SK-N-SH treated with all-trans-retinoic acid at 6 μM for 48 hours (cell line): Measurements from ENCODE around the gene FSTL3.
"Not testable (repeated sequence)": the region's sequence is repeated elsewhere in the genome, so short reads cannot be mapped to it uniquely, and the experiment has no call there.

Experiments
- ATAC-seq: fragments of 200-7000 bp; cut with Tn5 transposase; 3 replicates; pipeline ENCODE4 v1.9.1; 2020; ENCODE audit warnings: mild to moderate bottlenecking, moderate library complexity
- ARNTL ChIP-seq: fragments of 450-650 bp; formaldehyde crosslinking; IDR thresholded peaks from 2 replicates; pipeline ENCODE4 v1.5.0; 2020; ENCODE audit warnings: low read depth, mild to moderate bottlenecking, moderate library complexity, borderline replicate concordance
- BACH2 ChIP-seq: fragments of 250-450 bp; sonication (Bioruptor Pico); IDR thresholded peaks from 2 replicates; pipeline ENCODE4 v1.9.0; 2021; ENCODE audit warnings: mild to moderate bottlenecking, borderline replicate concordance
- CREB5 ChIP-seq: fragments of 250-450 bp; sonication (Bioruptor Pico); IDR thresholded peaks from 2 replicates; pipeline ENCODE4 v1.5.1; 2020; ENCODE audit warnings: low read depth, mild to moderate bottlenecking, moderate library complexity
- CSDC2 ChIP-seq: fragments of 250-450 bp; sonication (Bioruptor Pico); IDR thresholded peaks from 2 replicates; pipeline ENCODE4 v1.5.0; 2020; ENCODE audit warnings: mild to moderate bottlenecking, moderate library complexity
- CSRNP3 ChIP-seq: fragments of 250-450 bp; sonication (Bioruptor Pico); IDR thresholded peaks from 2 replicates; pipeline ENCODE4 v1.5.1; 2021; ENCODE audit warnings: mild to moderate bottlenecking, moderate library complexity
- ISL1 ChIP-seq: fragments of 250-450 bp; sonication (Bioruptor Pico); IDR thresholded peaks from 2 replicates; pipeline ENCODE4 v2.1.2; 2022; ENCODE audit warnings: mild to moderate bottlenecking, moderate library complexity
- OSR1 ChIP-seq: fragments of 250-450 bp; sonication (Bioruptor Pico); IDR thresholded peaks from 2 replicates; pipeline ENCODE4 v1.8.0; 2022; ENCODE audit warnings: moderate library complexity, mild to moderate bottlenecking, inconsistent platforms
- PATZ1 ChIP-seq: fragments of 250-450 bp; sonication (Bioruptor Pico); IDR thresholded peaks from 2 replicates; pipeline ENCODE4 v1.8.0; 2020; ENCODE audit warnings: mild to moderate bottlenecking, moderate library complexity, borderline replicate concordance
- POU6F1 ChIP-seq: fragments of 250-450 bp; sonication (Bioruptor Pico); IDR thresholded peaks from 2 replicates; pipeline ENCODE4 v1.8.0; 2021; ENCODE audit warnings: low read depth, mild to moderate bottlenecking, moderate library complexity, borderline replicate concordance
- PPARA ChIP-seq: fragments of 250-450 bp; sonication (Bioruptor Pico); IDR thresholded peaks from 2 replicates; pipeline ENCODE4 v1.5.0; 2020; ENCODE audit warnings: mild to moderate bottlenecking, borderline replicate concordance
- RARB ChIP-seq: fragments of 250-450 bp; sonication (Bioruptor Pico); IDR thresholded peaks from 2 replicates; pipeline ENCODE4 v1.8.0; 2021; ENCODE audit warnings: mild to moderate bottlenecking, moderate library complexity
- SNAI2 ChIP-seq: fragments of 250-450 bp; sonication (Bioruptor Pico); IDR thresholded peaks from 2 replicates; pipeline ENCODE4 v1.5.0; 2020; ENCODE audit warnings: mild to moderate bottlenecking, moderate library complexity
- TCF4 ChIP-seq: fragments of 250-450 bp; sonication (Bioruptor Pico); IDR thresholded peaks from 2 replicates; pipeline ENCODE4 v1.8.0; 2021; ENCODE audit warnings: mild to moderate bottlenecking, moderate library complexity, borderline replicate concordance
- TOX ChIP-seq: fragments of 250-450 bp; sonication (Bioruptor Pico); IDR thresholded peaks from 2 replicates; pipeline ENCODE4 v1.8.0; 2021; ENCODE audit warnings: mild to moderate bottlenecking, moderate library complexity, borderline replicate concordance
- TSHZ2 ChIP-seq: fragments of 250-450 bp; sonication (Bioruptor Pico); IDR thresholded peaks from 2 replicates; pipeline ENCODE4 v1.5.0; 2020; ENCODE audit warnings: mild to moderate bottlenecking, moderate library complexity
- ZFP3 ChIP-seq: fragments of 250-450 bp; sonication (Bioruptor Pico); IDR thresholded peaks from 2 replicates; pipeline ENCODE4 v1.5.0; 2020; ENCODE audit warnings: mild to moderate bottlenecking, moderate library complexity
- ZFP30 ChIP-seq: fragments of 450-650 bp; formaldehyde crosslinking; IDR thresholded peaks from 2 replicates; pipeline ENCODE4 v1.5.0; 2022; ENCODE audit warnings: mild to moderate bottlenecking, moderate library complexity
- ZNF565 ChIP-seq: fragments of 450-650 bp; formaldehyde crosslinking; conservative IDR thresholded peaks from 2 replicates; pipeline ENCODE4 v1.5.0; 2020; ENCODE audit warnings: low read depth, mild to moderate bottlenecking, moderate library complexity
- ZNF70 ChIP-seq: fragments of 450-650 bp; formaldehyde crosslinking; IDR thresholded peaks from 2 replicates; pipeline ENCODE4 v1.5.0; 2020; ENCODE audit warnings: mild to moderate bottlenecking, moderate library complexity
- ZNF8 ChIP-seq: fragments of 450-650 bp; formaldehyde crosslinking; IDR thresholded peaks from 2 replicates; pipeline ENCODE4 v1.5.0; 2020; ENCODE audit warnings: mild to moderate bottlenecking, moderate library complexity

FSTL3 gene

GRCh38 chr19:676339-677105, at the start of gene FSTL3:
Gene FSTL3 (plus strand): TSS chr19:676392. CDS start chr19:676424, 32 bp downstream.
- no peak for ATAC-seq
- no peak for TF ChIP-seq TCF4 (CRISPR knock-in tag)
- no peak for TF ChIP-seq CSRNP3 (CRISPR knock-in tag)
- TF ChIP-seq PATZ1: no peak
- no peak for TF ChIP-seq OSR1
- no peak for TF ChIP-seq RARB (CRISPR knock-in tag)
- TF ChIP-seq BACH2 (CRISPR knock-in tag): no peak
- no peak for TF ChIP-seq ZNF565 (CRISPR knock-in tag)
- no peak for TF ChIP-seq SNAI2 (CRISPR knock-in tag)
- no peak for TF ChIP-seq ISL1 (CRISPR knock-in tag)
- TF ChIP-seq ZFP3: no peak
- no peak for TF ChIP-seq CREB5 (CRISPR knock-in tag)
- no peak for TF ChIP-seq POU6F1
- no peak for TF ChIP-seq ZNF70 (CRISPR knock-in tag)
- no peak for TF ChIP-seq PPARA (CRISPR knock-in tag)
- TF ChIP-seq ZNF8 (CRISPR knock-in tag): no peak
- TF ChIP-seq TOX (CRISPR knock-in tag): no peak
- TF ChIP-seq ARNTL (CRISPR knock-in tag): no peak
- TF ChIP-seq TSHZ2: no peak
- no peak for TF ChIP-seq CSDC2
- no peak for TF ChIP-seq ZFP30 (CRISPR knock-in tag)

GRCh38 chr19:626566-626965, 49.6 kb upstream of the FSTL3 start:
- not testable (repeated sequence) for ATAC-seq

GRCh38 chr19:628168-628567, 48.0 kb upstream of the FSTL3 start:
- no peak for ATAC-seq
- no peak for TF ChIP-seq ARNTL (CRISPR knock-in tag)
- no peak for TF ChIP-seq CSRNP3 (CRISPR knock-in tag)
- TF ChIP-seq TSHZ2: no peak
- TF ChIP-seq ZFP3: no peak
- TF ChIP-seq ZNF8 (CRISPR knock-in tag): no peak
- TF ChIP-seq ZNF70 (CRISPR knock-in tag): no peak
- no peak for TF ChIP-seq TOX (CRISPR knock-in tag)
- TF ChIP-seq BACH2 (CRISPR knock-in tag): no peak
- no peak for TF ChIP-seq CREB5 (CRISPR knock-in tag)
